DND-41 (cell line): ENCODE measurements around the gene UGT1A8.

ENCODE experiments used
- ATAC-seq: fragments of 200-7000 bp; cut with Tn5 transposase; 3 replicates; pipeline ENCODE4 v1.9.1; 2021; ENCODE audit warnings: low read depth; ENCODE audit not compliant: insufficient read depth
- DNase-seq: peaks from one replicate; pipeline ENCODE4 v3.0.0-alpha.2; 2020
- H2AFZ ChIP-seq: 2 replicates; pipeline ENCODE4 v1.6.0; 2012; ENCODE audit warnings: low read depth, low read length
- H3K27ac ChIP-seq: 2 replicates; pipeline ENCODE4 v1.5.1; 2012; ENCODE audit warnings: low read length, inconsistent platforms
- H3K27me3 ChIP-seq: fragments of 200-600 bp; sonication (generic); 2 replicates; pipeline ENCODE4 v1.6.0; 2012; ENCODE audit warnings: low read length, mild to moderate bottlenecking, inconsistent platforms; ENCODE audit not compliant: insufficient read depth, poor library complexity
- H3K36me3 ChIP-seq: 2 replicates; pipeline ENCODE4 v1.5.1; 2012; ENCODE audit warnings: low read length, inconsistent platforms; ENCODE audit not compliant: insufficient read depth
- H3K4me1 ChIP-seq: 2 replicates; pipeline ENCODE4 v1.5.1; 2012; ENCODE audit warnings: mild to moderate bottlenecking, low read length; ENCODE audit not compliant: insufficient read depth
- H3K4me2 ChIP-seq: 2 replicates; pipeline ENCODE4 v1.6.0; 2012; ENCODE audit warnings: mild to moderate bottlenecking, moderate library complexity, low read length, inconsistent platforms; ENCODE audit not compliant: insufficient read depth
- H3K4me3 ChIP-seq, 2 experiments: fragments of 200-600 bp in 1 of 2; shearing (Covaris generic) in 1 of 2; 2 replicates each; pipeline ENCODE4 v1.5.1; 2012 to 2016; ENCODE audit warnings: inconsistent platforms in 2 of 2, low read length in 2 of 2, mild to moderate bottlenecking in 2 of 2, low read depth in 1 of 2, moderate library complexity in 1 of 2
- H3K79me2 ChIP-seq: 2 replicates; pipeline ENCODE4 v1.6.0; 2012; ENCODE audit warnings: low read length, inconsistent platforms; ENCODE audit not compliant: insufficient read depth
- H3K9ac ChIP-seq: 2 replicates; pipeline ENCODE4 v1.6.0; 2012; ENCODE audit warnings: low read depth, mild to moderate bottlenecking, inconsistent platforms, low read length, moderate library complexity
- H3K9me3 ChIP-seq: 2 replicates; pipeline ENCODE4 v1.5.1; 2012; ENCODE audit warnings: low read length, moderate library complexity, mild to moderate bottlenecking, inconsistent platforms; ENCODE audit not compliant: insufficient read depth, severe bottlenecking
- H4K20me1 ChIP-seq: 2 replicates; pipeline ENCODE4 v1.6.0; 2012; ENCODE audit warnings: low read length; ENCODE audit not compliant: insufficient read depth
- CTCF ChIP-seq: IDR thresholded peaks from 2 replicates; pipeline ENCODE4 v1.5.1; 2012; ENCODE audit warnings: borderline replicate concordance, low read length, moderate library complexity, mild to moderate bottlenecking; ENCODE audit not compliant: poor library complexity, severe bottlenecking; ENCODE audit errors: extremely low read depth
- EZH2 ChIP-seq: IDR thresholded peaks from 3 replicates; pipeline ENCODE4 v1.6.1; 2012; ENCODE audit warnings: borderline replicate concordance, low read depth, mild to moderate bottlenecking, moderate library complexity, low read length, inconsistent platforms; ENCODE audit not compliant: severe bottlenecking

Gene UGT1A8

GRCh38 chr2:233803292-233803911 lies 186.0 kb downstream of the UGT1A8 start:
- Histone ChIP-seq H4K20me1 (peaks cover 3% of the 10 kb centered on the region; the same call in 1 of the 2 replicates), H3K79me2 (no peaks in the 10 kb centered on the region), H3K36me3 (no peaks in the 10 kb centered on the region), H3K9me3 (no peaks in the 10 kb centered on the region), H3K9ac (no peak overlapping the region), H3K4me3 (no peak overlapping the region), H3K27me3 (peaks cover 13% of the 10 kb centered on the region), H3K27ac (no peak overlapping the region), H2AFZ (no peak overlapping the region), H3K4me1 (no peaks in the 10 kb centered on the region), H3K4me2 (no peak overlapping the region)
- DNase-seq, result no peak
- ATAC-seq, result no peak
- TF ChIP-seq CTCF, result no peak
- TF ChIP-seq EZH2, result no peak

GRCh38 chr2:233803994-233804393 lies 186.6 kb downstream of the UGT1A8 start:
- no peaks in the 10 kb centered on the region for H3K4me1 ChIP-seq
- H4K20me1 ChIP-seq, result peaks cover 3% of the 10 kb centered on the region; the same call in 1 of the 2 replicates
- TF ChIP-seq EZH2 (no peak), CTCF (no peak)
- no peak overlapping the region for H3K9ac ChIP-seq
- no peak for ATAC-seq
- no peaks in the 10 kb centered on the region for H3K79me2 ChIP-seq
- no peak overlapping the region for H3K4me3 ChIP-seq
- H3K4me2 ChIP-seq, result no peak overlapping the region
- no peak overlapping the region for H3K27ac ChIP-seq
- peaks cover 19% of the 10 kb centered on the region for H3K27me3 ChIP-seq
- H2AFZ ChIP-seq, result no peak overlapping the region
- H3K9me3 ChIP-seq, result no peaks in the 10 kb centered on the region
- H3K36me3 ChIP-seq, result no peaks in the 10 kb centered on the region
- DNase-seq, result no peak

GRCh38 chr2:233807215-233807865 lies 189.9 kb downstream of the UGT1A8 start:
- Histone ChIP-seq H3K27ac (no peak overlapping the region), H3K4me2 (no peak overlapping the region), H3K27me3 (peaks cover 36% of the 10 kb centered on the region), H3K9ac (no peak overlapping the region), H3K4me3 (no peak overlapping the region), H4K20me1 (peaks cover 3% of the 10 kb centered on the region; the same call in 1 of the 2 replicates), H3K79me2 (no peaks in the 10 kb centered on the region), H2AFZ (no peak overlapping the region), H3K4me1 (no peaks in the 10 kb centered on the region), H3K9me3 (no peaks in the 10 kb centered on the region), H3K36me3 (no peaks in the 10 kb centered on the region)
- TF ChIP-seq CTCF, result peak; percentile 18
- TF ChIP-seq EZH2, result no peak
- no peak for ATAC-seq
- DNase-seq, result no peak
